ENCODE measurements around the gene SNX27.

DNA sequence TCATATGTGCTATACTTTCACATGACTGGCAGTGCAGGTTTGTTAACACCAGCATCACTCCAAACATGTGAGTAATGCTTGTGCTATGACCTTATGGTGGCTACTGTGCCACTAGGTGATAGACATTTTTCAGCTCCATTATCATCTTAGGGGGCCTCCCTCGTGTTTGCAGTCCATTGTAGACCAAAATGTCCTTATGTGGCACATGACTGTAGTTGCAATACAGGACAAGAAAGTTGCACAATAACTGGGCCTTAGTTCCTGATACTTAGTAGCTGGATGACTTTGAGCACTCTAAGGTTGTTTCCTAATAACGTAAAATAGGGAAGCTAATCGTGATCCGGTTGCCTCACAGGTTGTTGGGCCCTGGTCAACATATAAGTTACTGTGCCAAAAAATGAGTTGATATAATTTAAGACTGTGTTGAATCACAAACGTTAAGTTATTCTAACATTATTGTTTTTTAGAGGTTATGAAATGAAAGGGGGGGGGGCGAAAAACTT lies 511 bp upstream of the SNX27 start:
- no peak for TF ChIP-seq POLR2A (IDR thresholded peaks at IDR 0.05)
- TF ChIP-seq, protein P1, sequence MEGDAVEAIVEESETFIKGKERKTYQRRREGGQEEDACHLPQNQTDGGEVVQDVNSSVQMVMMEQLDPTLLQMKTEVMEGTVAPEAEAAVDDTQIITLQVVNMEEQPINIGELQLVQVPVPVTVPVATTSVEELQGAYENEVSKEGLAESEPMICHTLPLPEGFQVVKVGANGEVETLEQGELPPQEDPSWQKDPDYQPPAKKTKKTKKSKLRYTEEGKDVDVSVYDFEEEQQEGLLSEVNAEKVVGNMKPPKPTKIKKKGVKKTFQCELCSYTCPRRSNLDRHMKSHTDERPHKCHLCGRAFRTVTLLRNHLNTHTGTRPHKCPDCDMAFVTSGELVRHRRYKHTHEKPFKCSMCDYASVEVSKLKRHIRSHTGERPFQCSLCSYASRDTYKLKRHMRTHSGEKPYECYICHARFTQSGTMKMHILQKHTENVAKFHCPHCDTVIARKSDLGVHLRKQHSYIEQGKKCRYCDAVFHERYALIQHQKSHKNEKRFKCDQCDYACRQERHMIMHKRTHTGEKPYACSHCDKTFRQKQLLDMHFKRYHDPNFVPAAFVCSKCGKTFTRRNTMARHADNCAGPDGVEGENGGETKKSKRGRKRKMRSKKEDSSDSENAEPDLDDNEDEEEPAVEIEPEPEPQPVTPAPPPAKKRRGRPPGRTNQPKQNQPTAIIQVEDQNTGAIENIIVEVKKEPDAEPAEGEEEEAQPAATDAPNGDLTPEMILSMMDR (IDR thresholded peaks at IDR 0.05): peak in 1 of 4 experiments; percentile 6
- no peak for TF ChIP-seq EP300 (IDR thresholded peaks at IDR 0.05)
